K562 (cell line): ENCODE results near the gene ACY1. TPM values are rescaled to one million over a fixed set of nuclear protein-coding genes. Genes with fewer than 3 reads are reported as not detected.

Experiments used
- AFF1 ChIP-seq, 2 experiments: fragments of 450-650 bp; IDR thresholded peaks; 2 replicates each; pipeline ENCODE4 v1.6.1; 2018; ENCODE audit warnings: mild to moderate bottlenecking in 2 of 2, low read depth in 1 of 2; ENCODE audit not compliant: partially characterized antibody in 2 of 2
- ATF4 ChIP-seq: fragments of 450-650 bp; formaldehyde crosslinking; IDR thresholded peaks from 2 replicates; pipeline ENCODE4 v1.4.0; 2022; ENCODE audit warnings: mild to moderate bottlenecking, moderate library complexity
- FOSL1 ChIP-seq: fragments of 200-800 bp; sonication (Bioruptor generic); conservative IDR thresholded peaks from 2 replicates; pipeline ENCODE4 v1.6.1; 2016; ENCODE audit warnings: missing genetic modification characterization, missing compliant biosample characterization
- HES1 ChIP-seq: fragments of 450-650 bp; IDR thresholded peaks from 2 replicates; pipeline ENCODE4 v1.6.1; 2016; ENCODE audit warnings: low read depth, mild to moderate bottlenecking, moderate library complexity
- HINFP ChIP-seq: fragments of 450-650 bp; conservative IDR thresholded peaks from 2 replicates; pipeline ENCODE4 v1.6.1; 2016; ENCODE audit warnings: missing genetic modification characterization, low read depth, mild to moderate bottlenecking, control low read depth, missing compliant biosample characterization
- PHF8 ChIP-seq: fragments of 200-600 bp; sonication (generic); IDR thresholded peaks from 2 replicates; pipeline ENCODE4 v1.6.1; 2012; ENCODE audit warnings: mixed run types, mild to moderate bottlenecking, inconsistent platforms, low read length, moderate library complexity, borderline replicate concordance
- RAD51 ChIP-seq: fragments of 450-650 bp; IDR thresholded peaks from 2 replicates; pipeline ENCODE4 v1.7.1; 2016; ENCODE audit warnings: low read depth, mild to moderate bottlenecking, borderline replicate concordance
- SMAD3 ChIP-seq: fragments of 450-650 bp; formaldehyde crosslinking; conservative IDR thresholded peaks from 2 replicates; pipeline ENCODE4 v1.4.0; 2020; ENCODE audit warnings: mild to moderate bottlenecking
- SMAD4 ChIP-seq: fragments of 250-450 bp; sonication (Bioruptor Pico); conservative IDR thresholded peaks from 2 replicates; pipeline ENCODE4 v1.8.0; 2021; ENCODE audit warnings: inconsistent platforms, mild to moderate bottlenecking, moderate library complexity
- WHSC1 ChIP-seq: IDR thresholded peaks from one replicate; pipeline ENCODE4 v1.6.1; 2012; ENCODE audit warnings: low read length, control low read depth, inconsistent platforms
- ZBTB34 ChIP-seq: fragments of 250-450 bp; sonication (Bioruptor Pico); IDR thresholded peaks from 2 replicates; pipeline ENCODE4 v1.8.0; 2021; ENCODE audit warnings: mild to moderate bottlenecking, moderate library complexity
- ZEB2 ChIP-seq: fragments of 450-650 bp; IDR thresholded peaks from 2 replicates; pipeline ENCODE4 v1.6.1; 2016
- ZNF384 ChIP-seq: IDR thresholded peaks from 2 replicates; pipeline ENCODE4 v1.6.1; 2012; ENCODE audit warnings: low read depth, low read length, improper control_type of control experiment
- ZNF584 ChIP-seq: fragments of 200-800 bp; sonication (Bioruptor generic); IDR thresholded peaks from 2 replicates; pipeline ENCODE4 v1.6.1; 2016; ENCODE audit warnings: low read depth, mild to moderate bottlenecking, missing genetic modification characterization, missing compliant biosample characterization
- ZNF639 ChIP-seq, 2 experiments: fragments of 200-800 bp in 1 of 2; sonication (Bioruptor generic) in 1 of 2; sonication (generic) in 1 of 2; formaldehyde crosslinking in 1 of 2; IDR thresholded peaks in 1 of 2; conservative IDR thresholded peaks in 1 of 2; 2 replicates each; pipeline versions ENCODE4 v1.5.0 to v1.6.1; 2016 to 2020; ENCODE audit warnings: missing compliant biosample characterization in 1 of 2, missing genetic modification characterization in 1 of 2, missing genetic modification reagents in 1 of 2
- ZNF668 ChIP-seq: fragments of 250-450 bp; sonication (Bioruptor Pico); IDR thresholded peaks from 2 replicates; pipeline ENCODE4 v1.8.0; 2022; ENCODE audit warnings: mild to moderate bottlenecking, inconsistent platforms
- polyA plus RNA-seq, 8 experiments: library from polyadenylated mRNA; depleted of rRNA in 4 of 8; stranded (reverse) in 5 of 8; unstranded in 3 of 8; fragments of >200 nt; fragmentation: Nextera tagmentation in 2 of 8; fragmentation: Illumina TruSeq in 1 of 8; extraction: Ambion mirVana in 2 of 8; extraction: Trizol in 1 of 8; gene quantifications; 2 replicates each; pipeline versions ENCODE4 v1.2.1 to v1.2.3, GENCODE V29; 2011 to 2014; ENCODE audit warnings: inconsistent platforms in 1 of 8, missing spikeins in 1 of 8
- total RNA-seq, 7 experiments: library from RNA; depleted of rRNA in 6 of 7; stranded (reverse); fragments of >200 nt in 6 of 7; fragmentation: Illumina TruSeq in 2 of 7; extraction: Trizol in 2 of 7; gene quantifications; 2 replicates each; pipeline versions ENCODE4 v1.2.1 to v1.2.3, GENCODE V29; 2011 to 2021; ENCODE audit warnings: low replicate concordance in 1 of 7

ACY1 gene
- total and polyA plus RNA-seq, 9 of the 15 experiments (the other 6 are each of a cell fraction or from before 2014, with no cell fraction given): 70.7 to 195 (median 123) TPM

- TF ChIP-seq ZNF384: no peak; the same call in 1 of the 2 replicates
- no peak for TF ChIP-seq HINFP
- TF ChIP-seq ZNF584 (CRISPR knock-in tag): 0 out of 2 replicates have a peak, but pooled peaks have one; percentile 20
- TF ChIP-seq ATF4 (CRISPR knock-in tag): no peak
- TF ChIP-seq WHSC1: no peak
- TF ChIP-seq SMAD4 (CRISPR knock-in tag): peak; percentile 77
- 0 out of 2 replicates have a peak, but pooled peaks have one; percentile 40 for TF ChIP-seq FOSL1 (tag)
- TF ChIP-seq SMAD3 (CRISPR knock-in tag): no peak
- TF ChIP-seq ZEB2: no peak; the same call in 1 of the 2 replicates
- peak; percentile 76 for TF ChIP-seq RAD51
- peak; percentile 57; the same call in 1 of the 2 replicates for TF ChIP-seq PHF8
- no peak for TF ChIP-seq AFF1 (IDR thresholded peaks at IDR 0.05; ENCODE audit: low read depth in 1 of 2, partially characterized antibody in 2 of 2)
- peak in 1 of 2 experiments; percentile 99; a peak in 2 of 4 replicates for TF ChIP-seq ZNF639 (CRISPR knock-in tag; conservative IDR thresholded peaks at IDR 0.05 in 1 of 2, IDR thresholded peaks at IDR 0.05 in 1 of 2)
- no peak for TF ChIP-seq ZNF668 (CRISPR knock-in tag)
- no peak for TF ChIP-seq HES1
- TF ChIP-seq ZBTB34 (CRISPR knock-in tag): no peak
Observed at GRCh38 chr3:51982838-51983577, at the start of gene ACY1 (continued).
